ENCODE results near the gene FAM107B. TPM values are rescaled to one million over a fixed set of nuclear protein-coding genes. Genes with fewer than 3 reads are reported as not detected.

Gene FAM107B
- total RNA-seq, 4 donors from 2014 or later: 24.1 to 69.7 (median 43.2) TPM

- no peaks in the 10 kb centered on the region for H3K9me3 ChIP-seq
- no peak overlapping the region for H3K4me3 ChIP-seq
- no peak overlapping the region for H3K27ac ChIP-seq
- no peaks in the 10 kb centered on the region for H3K27me3 ChIP-seq
- DNase-seq: no peak
- H3K36me3 ChIP-seq: no peaks in the 10 kb centered on the region
- TF ChIP-seq POLR2A (IDR thresholded peaks at IDR 0.05) (no peak), CTCF (IDR thresholded peaks at IDR 0.05) (no peak)
- intact Hi-C loops (cut with DNase I; ENCODE audit: low total_unique reads): no loop called here
- H3K4me1 ChIP-seq: peaks cover 0 to 5% of the 10 kb centered on the region in 2 donors
Measured at GRCh38 chr10:14557567-14557966, 217.1 kb downstream of the FAM107B start.

- H3K9me3 ChIP-seq: no peaks in the 10 kb centered on the region
- no peak overlapping the region for H3K4me3 ChIP-seq
- peaks cover 0 to 5% of the 10 kb centered on the region in 2 donors for H3K4me1 ChIP-seq
- intact Hi-C loops (cut with DNase I; ENCODE audit: low total_unique reads): no loop called here
- H3K36me3 ChIP-seq: no peaks in the 10 kb centered on the region
- H3K27ac ChIP-seq: no peak overlapping the region
- TF ChIP-seq CTCF (IDR thresholded peaks at IDR 0.05) (peak in 1 of 4 experiments; percentile 6), POLR2A (IDR thresholded peaks at IDR 0.05) (no peak)
- DNase-seq: no peak
- no peaks in the 10 kb centered on the region for H3K27me3 ChIP-seq
Measured at GRCh38 chr10:14556285-14556956, 218.3 kb downstream of the FAM107B start.

GRCh38 chr10:14555807-14556206 lies 218.9 kb downstream of the FAM107B start:
- H3K36me3 ChIP-seq: no peaks in the 10 kb centered on the region
- H3K9me3 ChIP-seq: no peaks in the 10 kb centered on the region
- H3K27me3 ChIP-seq: no peaks in the 10 kb centered on the region
- H3K4me1 ChIP-seq: peaks cover 0 to 5% of the 10 kb centered on the region in 2 donors
- H3K4me3 ChIP-seq: no peak overlapping the region
- no peak overlapping the region for H3K27ac ChIP-seq
- intact Hi-C loops (cut with DNase I; ENCODE audit: low total_unique reads): no loop called here
- TF ChIP-seq CTCF (IDR thresholded peaks at IDR 0.05) (no peak), POLR2A (IDR thresholded peaks at IDR 0.05) (no peak)
- DNase-seq: no peak

GRCh38 chr10:14554491-14555205 lies 220.0 kb downstream of the FAM107B start:
- Histone ChIP-seq H3K4me1 (peaks cover 0 to 5% of the 10 kb centered on the region in 2 donors), H3K27ac (peak overlapping the region in 1 of 2 donors; percentile 36), H3K36me3 (no peaks in the 10 kb centered on the region), H3K9me3 (no peaks in the 10 kb centered on the region), H3K27me3 (no peaks in the 10 kb centered on the region), H3K4me3 (no peak overlapping the region)
- intact Hi-C loops (cut with DNase I; ENCODE audit: low total_unique reads): no loop called here
- TF ChIP-seq CTCF (IDR thresholded peaks at IDR 0.05) (no peak), POLR2A (IDR thresholded peaks at IDR 0.05) (no peak)
- DNase-seq: no peak

- H3K4me3 ChIP-seq: no peak overlapping the region
- TF ChIP-seq CTCF (IDR thresholded peaks at IDR 0.05) (no peak), POLR2A (IDR thresholded peaks at IDR 0.05) (no peak)
Measured at GRCh38 chr10:14554091-14554490, 220.6 kb downstream of the FAM107B start.

More at GRCh38 chr10:14554091-14554490, 220.6 kb downstream of the FAM107B start:
- Histone ChIP-seq H3K4me1 (peaks cover 0 to 5% of the 10 kb centered on the region in 2 donors), H3K27me3 (no peaks in the 10 kb centered on the region), H3K36me3 (no peaks in the 10 kb centered on the region), H3K27ac (no peak overlapping the region), H3K9me3 (no peaks in the 10 kb centered on the region)
- intact Hi-C loops (cut with DNase I; ENCODE audit: low total_unique reads): no loop called here
- DNase-seq: no peak

All from uterus (tissue), 4 donors.